ENCODE results near the gene ROM1.
"Not testable (repeated sequence)": the region's sequence is repeated elsewhere in the genome, so short reads cannot be mapped to it uniquely, and the experiment has no call there.

The ROM1 gene

DNA sequence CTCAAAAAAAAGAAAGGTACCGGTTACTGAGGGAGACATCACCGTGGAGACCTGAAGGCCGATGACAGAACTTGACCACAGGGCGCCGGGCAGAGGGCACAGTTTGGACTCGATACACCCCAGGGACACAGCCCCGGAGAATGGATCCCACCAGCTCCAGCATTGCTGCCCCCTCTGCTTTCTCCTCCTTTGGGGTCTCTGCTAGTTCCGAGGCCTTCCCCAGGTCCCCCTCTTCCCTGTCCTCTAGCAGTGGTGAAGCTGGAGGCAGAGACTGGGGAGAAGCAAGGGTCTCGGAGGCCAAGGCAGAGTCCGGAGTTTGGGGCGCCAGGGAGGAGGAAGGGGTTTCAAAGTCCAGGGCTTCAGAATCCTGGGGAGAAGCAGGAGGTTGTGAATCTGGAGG lies 34.5 kb upstream of the ROM1 start:
- no peak overlapping the region for H3K4me3 ChIP-seq (ENCODE audit: low read depth, low read length)
- no peak for TF ChIP-seq CTCF (IDR thresholded peaks at IDR 0.05; ENCODE audit: low read depth, low read length)

DNA sequence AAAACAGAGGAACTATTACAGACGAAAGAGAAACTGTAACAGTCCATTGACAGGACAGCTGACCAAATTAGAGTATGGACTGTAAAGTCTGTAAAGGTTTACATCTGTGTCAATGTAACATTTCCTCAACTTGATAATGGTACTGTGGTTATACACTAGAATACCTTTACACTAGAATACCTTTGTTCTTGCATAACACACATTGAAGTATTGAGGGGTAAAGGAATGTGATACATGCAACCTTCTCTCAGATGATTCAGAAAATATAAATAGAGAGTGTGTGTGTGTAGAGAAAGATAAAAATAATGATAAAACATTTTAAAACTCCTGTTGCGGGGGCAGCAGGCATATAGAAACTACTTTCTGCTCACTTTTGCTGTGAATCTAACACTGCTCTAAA lies 33.8 kb upstream of the ROM1 start:
- no peak overlapping the region for H3K4me3 ChIP-seq (ENCODE audit: low read depth, low read length)
- TF ChIP-seq CTCF (IDR thresholded peaks at IDR 0.05; ENCODE audit: low read depth, low read length) = no peak

GRCh38 chr11:62580959-62581715 lies 31.9 kb upstream of the ROM1 start:
- TF ChIP-seq CTCF (IDR thresholded peaks at IDR 0.05; ENCODE audit: low read depth, low read length) = no peak
- H3K4me3 ChIP-seq (ENCODE audit: low read depth, low read length) = no peak overlapping the region

- not testable (repeated sequence) for H3K4me3 ChIP-seq (ENCODE audit: low read depth, low read length)
Observed at GRCh38 chr11:62581735-62582134, 31.3 kb upstream of the ROM1 start.

DNA sequence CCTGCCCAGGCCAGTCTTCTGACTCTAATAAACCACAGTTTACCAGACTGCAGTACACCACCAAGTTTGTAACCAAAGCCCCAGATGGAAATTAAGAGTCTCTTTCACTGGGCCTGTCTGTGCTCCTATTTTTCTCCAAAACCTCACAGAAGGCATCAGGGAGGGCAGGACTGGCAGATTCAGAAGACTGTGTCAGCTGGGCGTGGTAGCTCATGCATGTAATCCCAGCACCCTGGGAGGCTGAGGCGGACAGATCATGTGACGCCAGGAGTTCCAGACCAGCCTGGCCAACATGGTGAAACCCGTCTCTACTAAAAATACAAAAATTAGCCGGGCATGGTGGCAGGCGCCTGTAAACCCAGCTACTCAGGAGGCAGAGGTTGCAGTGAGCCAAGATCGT lies 27.7 kb upstream of the ROM1 start:
- H3K4me3 ChIP-seq (ENCODE audit: low read depth, low read length) = not testable (repeated sequence)

DNA sequence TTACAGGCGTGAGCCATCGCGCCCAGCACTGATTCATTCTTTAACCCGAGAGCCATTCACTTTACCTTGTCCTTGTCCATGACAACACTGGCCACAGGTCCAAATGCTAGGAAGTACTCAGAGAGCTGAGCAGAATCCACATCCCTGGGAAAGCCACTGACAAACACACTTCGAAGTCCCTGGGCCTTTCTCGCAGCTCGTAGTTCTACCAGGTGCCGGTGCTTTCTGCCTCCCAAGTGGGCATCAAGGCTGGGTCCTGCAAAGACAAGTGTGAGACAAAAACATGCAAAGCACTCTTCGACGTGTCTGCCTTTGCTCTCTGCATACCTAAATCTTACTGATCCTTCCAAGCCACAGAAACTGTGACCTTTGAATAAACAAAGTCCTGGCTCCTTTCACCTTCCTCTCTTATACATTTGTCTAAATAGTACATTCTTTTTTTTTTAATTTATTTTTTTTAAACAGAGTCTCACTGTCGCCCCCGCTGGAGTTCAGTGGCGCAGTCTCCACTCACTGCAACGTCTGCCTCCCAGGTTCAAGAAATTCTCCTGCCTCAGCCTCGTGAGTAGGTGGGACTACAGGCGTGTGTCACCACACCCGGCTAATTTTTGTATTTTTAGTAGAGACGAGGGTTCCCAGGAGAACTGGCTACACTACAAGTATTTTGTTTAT lies 24.0 kb upstream of the ROM1 start:
- peak; percentile 40; the same call in 1 of the 2 replicates for TF ChIP-seq CTCF (IDR thresholded peaks at IDR 0.05; ENCODE audit: low read depth, low read length)

DNA sequence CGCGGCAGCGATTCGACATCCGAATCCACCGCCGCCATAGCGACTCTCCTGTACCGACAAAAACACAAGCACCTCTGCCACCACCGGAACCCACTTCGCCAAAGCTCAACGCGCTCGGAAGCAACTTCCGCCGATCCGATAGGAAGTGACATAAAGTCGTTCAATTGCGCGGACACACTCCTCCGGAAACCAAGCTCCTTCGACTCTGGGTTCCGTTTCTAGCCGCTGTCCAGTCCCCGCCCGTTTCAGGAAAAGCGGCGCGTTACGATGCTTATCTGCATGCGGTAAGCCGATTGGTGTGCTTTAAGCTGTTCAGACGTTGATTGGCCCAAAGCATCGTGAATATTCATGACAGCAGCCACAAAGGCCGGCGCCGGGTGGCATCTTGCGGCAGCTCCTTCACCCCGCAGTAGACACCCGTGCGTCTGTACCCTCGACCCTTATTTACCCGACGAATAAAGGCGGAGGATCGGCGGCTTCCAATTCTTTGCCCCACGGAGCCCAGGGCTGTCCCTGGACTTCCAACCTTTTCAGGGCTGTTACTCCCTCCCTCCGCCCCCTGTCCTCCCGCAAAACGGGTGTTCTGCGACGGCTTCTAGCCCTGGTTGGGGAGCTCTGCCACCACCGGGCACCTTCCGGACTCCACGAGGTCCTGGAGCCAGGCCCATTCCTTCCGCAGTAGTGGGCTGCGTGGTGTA lies 21.5 kb upstream of the ROM1 start, which contains the start of gene TUT1:
TUT1 (minus strand) TSS at position 76 of the 698 bp plus-strand sequence; CDS start at position 38, 38 bp downstream.
- H3K4me3 ChIP-seq (ENCODE audit: low read depth, low read length) = peak within 1 kb of the TSS; percentile 76
- no peak for TF ChIP-seq CTCF (IDR thresholded peaks at IDR 0.05; ENCODE audit: low read depth, low read length)

More for the DNA sequence above, 24.0 kb upstream of the ROM1 start:
- H3K4me3 ChIP-seq (ENCODE audit: low read depth, low read length) = no peak overlapping the region

Measured in WI38 (cell line).